ENCODE measurements around the gene NFIB. TPM values are rescaled to one million over a fixed set of nuclear protein-coding genes. Genes with fewer than 3 reads are reported as not detected.

The NFIB gene
- polyA plus RNA-seq, 2 of the 4 experiments (the other 2 are of a cell fraction) = 10.7 to 21.7 TPM

DNA sequence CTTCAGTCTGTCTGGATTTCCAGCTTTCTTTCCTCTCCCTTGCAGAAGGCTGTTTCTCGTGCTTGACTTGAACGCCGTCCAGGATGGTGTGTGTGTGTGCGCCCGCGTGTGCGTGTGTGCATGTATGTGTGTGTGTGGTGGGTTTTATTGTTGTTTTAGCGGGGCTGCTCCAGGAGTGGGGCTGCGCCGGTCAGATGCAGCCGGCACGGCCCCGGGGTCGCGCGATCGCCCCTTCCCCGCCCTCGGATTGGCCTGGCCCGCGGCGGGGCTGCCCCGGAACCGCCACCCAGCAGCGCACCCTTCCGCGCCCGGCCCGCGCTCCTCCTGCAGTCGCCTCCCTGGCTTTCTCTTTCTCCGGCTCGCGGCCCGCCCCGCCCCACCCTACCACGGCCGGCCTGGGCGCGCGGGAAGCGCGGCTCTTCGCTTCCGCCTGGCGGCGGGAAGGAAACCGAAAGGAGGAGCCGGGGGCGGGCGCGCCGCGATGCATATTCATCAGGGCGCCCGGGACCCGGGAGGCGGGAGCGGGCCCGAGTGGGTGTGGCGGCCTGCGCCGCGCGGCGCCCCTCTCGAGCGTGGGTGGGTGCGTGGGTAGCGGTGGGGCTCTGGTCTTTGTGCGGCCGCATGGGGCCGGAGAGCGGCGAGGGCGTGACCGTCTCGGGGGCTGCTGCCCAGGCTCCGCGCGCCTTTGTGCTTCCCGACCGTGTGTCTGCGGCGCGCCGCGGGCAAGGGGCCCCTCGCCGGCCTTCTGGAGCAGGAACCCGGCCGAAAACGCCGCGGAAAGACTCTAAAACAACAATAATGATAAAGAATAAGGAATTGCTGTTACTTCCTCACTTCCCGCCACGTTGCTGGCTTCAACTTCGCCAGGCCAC, 8.5 kb upstream of the NFIB start:
- ATAC-seq = peak; percentile 90 to 94
- Histone ChIP-seq H3K4me2 (peak overlapping the region; percentile 95), H3K9me3 (no peaks in the 10 kb centered on the region), H3K27ac (peak overlapping the region; percentile 94 to 99), H3K4me3 (peak overlapping the region; percentile 60), H3K4me1 (peaks cover 54% of the 10 kb centered on the region)
- POLR2A ChIA-PET = interaction anchor here (0.6 to 0.7 kb wide), 5 partner anchors 25 to 104 kb away, joined by 3 to 7 read pairs (median 6); no protein-coding TSS in a partner anchor
- TF ChIP-seq EP300 (IDR thresholded peaks at IDR 0.05) (no peak), CBX8 (IDR thresholded peaks at IDR 0.05) (no peak), CHD4 (IDR thresholded peaks at IDR 0.05; ENCODE audit: borderline replicate concordance) (no peak), POLR2A (IDR thresholded peaks at IDR 0.05; ENCODE audit: low read length) (peak; percentile 57), CHD2 (IDR thresholded peaks at IDR 0.05; ENCODE audit: low read length, partially characterized antibody) (no peak), HOXB5 (CRISPR knock-in tag; IDR thresholded peaks at IDR 0.05) (0 out of 2 replicates have a peak, but pooled peaks have one; percentile 19), HDAC2 (IDR thresholded peaks at IDR 0.05) (no peak), MAX (IDR thresholded peaks at IDR 0.05) (peak; percentile 71), SMC3 (IDR thresholded peaks at IDR 0.05) (peak; percentile 67; the same call in 2 of the 3 replicates), BCL3 (IDR thresholded peaks at IDR 0.05) (peak; percentile 52; the same call in 1 of the 3 replicates), PHF8 (IDR thresholded peaks at IDR 0.05; ENCODE audit: borderline replicate concordance, low read depth) (peak; percentile 55), E2F6 (IDR thresholded peaks at IDR 0.05; ENCODE audit: borderline replicate concordance, low read depth) (no peak; the same call in none of the 2 replicates), RARB (CRISPR knock-in tag; IDR thresholded peaks at IDR 0.05) (no peak), NR3C1 (IDR thresholded peaks at IDR 0.05) (no peak), GATA3 (IDR thresholded peaks at IDR 0.05; ENCODE audit: borderline replicate concordance) (peak; percentile 72), MYC (IDR thresholded peaks at IDR 0.05; ENCODE audit: borderline replicate concordance, low read length) (peak; percentile 44; the same call in 1 of the 2 replicates), HOXB13 (CRISPR knock-in tag; IDR thresholded peaks at IDR 0.05; ENCODE audit: low read depth) (0 out of 2 replicates have a peak, but pooled peaks have one; percentile 27), BHLHE40 (IDR thresholded peaks at IDR 0.05; ENCODE audit: low read depth, low read length) (no peak), TFCP2L1 (CRISPR knock-in tag; IDR thresholded peaks at IDR 0.05) (no peak; the same call in 1 of the 2 replicates), RAD21 (conservative IDR thresholded peaks at IDR 0.05 in 1 of 2, IDR thresholded peaks at IDR 0.05 in 1 of 2) (peak; percentile 36 to 72), JUN (IDR thresholded peaks at IDR 0.05) (peak; percentile 83 to 88), KDM5A (IDR thresholded peaks at IDR 0.05) (no peak)
- TF ChIP-seq, protein P1, sequence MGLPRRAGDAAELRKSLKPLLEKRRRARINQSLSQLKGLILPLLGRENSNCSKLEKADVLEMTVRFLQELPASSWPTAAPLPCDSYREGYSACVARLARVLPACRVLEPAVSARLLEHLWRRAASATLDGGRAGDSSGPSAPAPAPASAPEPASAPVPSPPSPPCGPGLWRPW (IDR thresholded peaks at IDR 0.05) = no peak
- TF ChIP-seq, protein P2, sequence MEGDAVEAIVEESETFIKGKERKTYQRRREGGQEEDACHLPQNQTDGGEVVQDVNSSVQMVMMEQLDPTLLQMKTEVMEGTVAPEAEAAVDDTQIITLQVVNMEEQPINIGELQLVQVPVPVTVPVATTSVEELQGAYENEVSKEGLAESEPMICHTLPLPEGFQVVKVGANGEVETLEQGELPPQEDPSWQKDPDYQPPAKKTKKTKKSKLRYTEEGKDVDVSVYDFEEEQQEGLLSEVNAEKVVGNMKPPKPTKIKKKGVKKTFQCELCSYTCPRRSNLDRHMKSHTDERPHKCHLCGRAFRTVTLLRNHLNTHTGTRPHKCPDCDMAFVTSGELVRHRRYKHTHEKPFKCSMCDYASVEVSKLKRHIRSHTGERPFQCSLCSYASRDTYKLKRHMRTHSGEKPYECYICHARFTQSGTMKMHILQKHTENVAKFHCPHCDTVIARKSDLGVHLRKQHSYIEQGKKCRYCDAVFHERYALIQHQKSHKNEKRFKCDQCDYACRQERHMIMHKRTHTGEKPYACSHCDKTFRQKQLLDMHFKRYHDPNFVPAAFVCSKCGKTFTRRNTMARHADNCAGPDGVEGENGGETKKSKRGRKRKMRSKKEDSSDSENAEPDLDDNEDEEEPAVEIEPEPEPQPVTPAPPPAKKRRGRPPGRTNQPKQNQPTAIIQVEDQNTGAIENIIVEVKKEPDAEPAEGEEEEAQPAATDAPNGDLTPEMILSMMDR (IDR thresholded peaks at IDR 0.05) = peak; percentile 38
- no peak for FAIRE-seq
- peak; percentile 80 to 93 for DNase-seq (ENCODE audit: low read depth in 1 of 2, low spot score in 1 of 2)
- CTCF ChIA-PET = interaction anchor here (0.6 to 2.4 kb wide), 5 partner anchors 9 to 971 kb away, joined by 3 to 16 read pairs (median 4); no protein-coding TSS in a partner anchor
- 1% methylated on average over 27 of the region's 98 CpGs for WGBS (ENCODE audit: missing lambda C conversion rate)

Data from A549 (cell line).